Measurements from ENCODE around the gene DCBLD1. TPM values are rescaled to one million over a fixed set of nuclear protein-coding genes. Genes with fewer than 3 reads are reported as not detected.

Gene DCBLD1
- total and polyA plus RNA-seq, 2 of the 4 experiments (the other 2 are of a cell fraction): 21.1 to 27.8 TPM

- peak; percentile 69 for ATAC-seq (ENCODE audit: low read depth)
- H3K27ac ChIP-seq (ENCODE audit: insufficient read depth, low read length): no peak overlapping the region; the same call in 1 of the 2 replicates
- peak overlapping the region; percentile 76; the same call in 1 of the 2 replicates for H3K4ac ChIP-seq (ENCODE audit: low read depth, low read length)
- H3K79me1 ChIP-seq (ENCODE audit: low read depth in 1 of 2, low read length in 2 of 2): no peaks in the 10 kb centered on the region
- BruUV-seq (replicated peaks): no TSS peak
- no peaks in the 10 kb centered on the region for H3K9me3 ChIP-seq (ENCODE audit: control insufficient read depth, insufficient read depth, low read length)
- H2BK120ac ChIP-seq (ENCODE audit: low read depth, low read length): peak overlapping the region; percentile 95
- no peaks in the 10 kb centered on the region for H3K36me3 ChIP-seq (ENCODE audit: control insufficient read depth, insufficient read depth, low read length)
- peak overlapping the region; percentile 23; the same call in 1 of the 2 replicates for H3K9ac ChIP-seq (ENCODE audit: low read depth, low read length)
- in situ Hi-C loops (cut with MboI; ENCODE audit: low sequenced_read_pairs): loop anchor here (5.0 kb wide), 2 partner anchors 103 to 153 kb away; partner anchors contain the start of gene GOPC
- no peak overlapping the region; the same call in 1 of the 2 replicates for H2AK5ac ChIP-seq (ENCODE audit: low read depth, low read length)
- WGBS, 2 experiments (ENCODE audit: extremely low coverage in 2 of 2, insufficient read length in 1 of 2): no CpG with 5 or more reads among the region's 6 CpGs
- H3K4me1 ChIP-seq (ENCODE audit: control insufficient read depth, insufficient read depth, low read length): peaks cover 13% of the 10 kb centered on the region
- TF ChIP-seq CTCF (conservative IDR thresholded peaks at IDR 0.05; ENCODE audit: low read depth, low read length) (0 out of 2 replicates have a peak, but pooled peaks have one; percentile 1), ELK1 (IDR thresholded peaks at IDR 0.05; ENCODE audit: borderline replicate concordance, low read depth, low read length) (no peak), MAZ (IDR thresholded peaks at IDR 0.05; ENCODE audit: borderline replicate concordance, low read depth, low read length) (peak; percentile 83), CHD1 (IDR thresholded peaks at IDR 0.05; ENCODE audit: low read depth, low read length) (no peak), MXI1 (IDR thresholded peaks at IDR 0.05; ENCODE audit: borderline replicate concordance, low read depth, low read length) (0 out of 2 replicates have a peak, but pooled peaks have one; percentile 14), CEBPB (IDR thresholded peaks at IDR 0.05; ENCODE audit: low read depth, low read length) (peak; percentile 97), BHLHE40 (IDR thresholded peaks at IDR 0.05; ENCODE audit: low read depth, low read length) (peak; percentile 40; the same call in 1 of the 2 replicates), RAD21 (IDR thresholded peaks at IDR 0.05; ENCODE audit: low read length) (peak; percentile 11; the same call in 1 of the 2 replicates), FOS (IDR thresholded peaks at IDR 0.05; ENCODE audit: low read depth, low read length) (peak; percentile 58; the same call in 1 of the 2 replicates), MAFK (IDR thresholded peaks at IDR 0.05; ENCODE audit: low read depth, low read length) (peak; percentile 19; the same call in 1 of the 2 replicates), RFX5 (IDR thresholded peaks at IDR 0.05; ENCODE audit: low read depth, low read length) (no peak)
- H3K18ac ChIP-seq (ENCODE audit: low read depth, low read length): peak overlapping the region; percentile 89
- H3K14ac ChIP-seq (replicated peaks; ENCODE audit: low read depth, low read length): no peak overlapping the region
- dilution Hi-C loops (cut with HindIII; ENCODE audit: low sequenced_read_pairs, unreplicated experiment): no loop called here
- ChIA-PET POLR2A (ENCODE audit: unreplicated experiment) (no interaction called here), CTCF (interaction anchor here (1.2 to 2.2 kb wide), 7 partner anchors 10 to 158 kb away, joined by 4 to 15 read pairs (median 7); no protein-coding TSS in a partner anchor)
- peak overlapping the region; percentile 40; the same call in 1 of the 3 replicates for H2BK15ac ChIP-seq (ENCODE audit: low read depth, low read length)
- peak; percentile 94 for DNase-seq
- intact Hi-C loops (cut with micrococcal nuclease): loop anchor here (1.0 to 2.0 kb wide), 3 partner anchors 102 to 226 kb away; partner anchors contain the start of gene NUS1
- no peaks in the 10 kb centered on the region for H3K27me3 ChIP-seq (ENCODE audit: control insufficient read depth, insufficient read depth, low read length)
- H3K4me2 ChIP-seq (ENCODE audit: low read depth, low read length): peak overlapping the region; percentile 46
- H3K9me1 ChIP-seq (ENCODE audit: insufficient read depth, low read length): peaks cover 12% of the 10 kb centered on the region
- peak overlapping the region; percentile 73; the same call in 1 of the 2 replicates for H3K23ac ChIP-seq (ENCODE audit: low read depth, low read length)
- peak overlapping the region; percentile 79 for H4K91ac ChIP-seq (ENCODE audit: insufficient read depth, low read depth, low read length)
- peak overlapping the region; percentile 47; the same call in 1 of the 2 replicates for H4K5ac ChIP-seq (ENCODE audit: low read depth, low read length)
- H3K56ac ChIP-seq (ENCODE audit: extremely low read depth, insufficient read depth, low read length): no peak overlapping the region
- H2BK20ac ChIP-seq (ENCODE audit: low read depth, low read length): peak overlapping the region; percentile 91; the same call in 1 of the 2 replicates
- H2AFZ ChIP-seq (replicated peaks; ENCODE audit: low read length, poor library complexity): no peak overlapping the region
- no peaks in the 10 kb centered on the region for H4K20me1 ChIP-seq (ENCODE audit: insufficient read depth, low read length)
- peak overlapping the region; percentile 45 to 93 for H4K8ac ChIP-seq (ENCODE audit: low read depth in 2 of 2, low read length in 2 of 2)
- H3K4me3 ChIP-seq (ENCODE audit: insufficient read depth, low read depth, low read length): no peak overlapping the region
- no peak overlapping the region for H2AK9ac ChIP-seq (replicated peaks; ENCODE audit: low read depth, low read length, poor library complexity)
- H2BK5ac ChIP-seq (ENCODE audit: low read depth, low read length, poor library complexity, severe bottlenecking): peak overlapping the region; percentile 87
Measured at GRCh38 chr6:117448732-117449485, 33.6 kb upstream of the DCBLD1 start.
